Epidermal melanocyte (primary cell): ENCODE data around the gene JAK2.
"Not testable (repeated sequence)": the region's sequence is repeated elsewhere in the genome, so short reads cannot be mapped to it uniquely, and the experiment has no call there.

ENCODE experiments used
- DNase-seq: peaks from one replicate; pipeline ENCODE4 v3.0.0; 2011; ENCODE audit warnings: low spot score; ENCODE audit not compliant: insufficient read length

JAK2 gene

DNA sequence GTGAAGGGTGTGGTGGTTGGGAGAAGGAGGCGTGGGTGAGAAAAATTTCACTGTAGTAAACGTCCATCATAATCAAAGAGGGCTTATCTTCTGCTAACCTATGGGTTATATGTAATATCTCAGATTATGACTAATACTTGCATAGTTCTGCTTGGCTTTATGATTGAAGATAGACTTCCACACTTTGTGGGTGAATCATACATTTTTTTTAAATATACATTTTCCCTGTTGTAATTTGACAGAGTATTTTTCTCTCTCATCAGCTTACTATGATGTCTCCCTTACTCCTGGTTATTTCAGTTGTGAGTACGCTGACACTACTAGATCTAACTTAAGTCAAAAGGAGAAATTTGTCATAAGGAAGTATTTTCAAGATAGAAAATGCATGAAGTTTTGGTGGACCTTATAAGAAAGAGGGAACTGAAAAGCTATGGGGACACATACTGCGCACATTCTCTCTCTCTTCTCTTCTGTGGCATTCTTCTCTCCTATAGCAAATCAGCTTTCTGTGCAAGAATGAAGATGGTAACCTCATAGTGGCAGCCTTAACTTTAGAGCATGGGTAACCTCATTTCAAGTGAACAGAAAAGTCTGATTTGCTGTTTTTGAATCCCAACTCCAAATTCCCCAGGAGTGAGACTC lies 4.9 kb upstream of the JAK2 start:
- no peak for DNase-seq

DNA sequence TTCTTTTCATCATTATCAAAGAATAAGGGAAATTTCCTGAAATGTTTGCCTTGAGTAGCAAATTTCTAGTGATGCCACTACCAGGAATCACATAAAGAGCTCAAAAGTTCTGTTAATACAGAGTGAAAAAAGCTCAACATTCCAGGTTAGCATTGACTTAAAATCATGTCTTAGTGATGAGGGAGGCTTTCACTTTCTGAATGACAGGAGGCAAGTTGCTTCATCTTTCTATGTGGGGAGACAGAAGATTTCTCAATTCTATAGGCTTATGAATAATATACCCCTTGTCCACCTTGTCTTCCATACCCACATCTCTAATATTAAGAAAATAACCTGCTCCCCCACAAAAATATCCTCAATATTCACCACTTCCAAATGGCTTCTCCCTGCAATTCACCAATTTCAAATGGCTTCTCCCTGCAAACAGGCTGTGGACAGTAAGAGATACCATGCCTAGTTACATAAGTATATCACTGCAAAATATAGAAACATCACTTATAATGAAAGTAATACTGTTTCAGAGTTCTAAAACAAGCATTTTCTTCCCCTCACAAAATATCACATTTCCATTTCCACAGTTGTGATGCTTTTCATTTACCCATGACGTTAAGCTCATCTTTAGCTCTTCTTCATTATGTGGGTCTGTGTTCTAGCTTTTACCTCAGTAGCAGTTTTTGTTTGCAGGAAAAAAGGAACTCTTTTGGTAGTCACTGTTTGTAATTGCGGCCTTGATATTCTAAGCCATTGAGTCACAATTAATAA lies 2.2 kb upstream of the JAK2 start:
- no peak for DNase-seq

DNA sequence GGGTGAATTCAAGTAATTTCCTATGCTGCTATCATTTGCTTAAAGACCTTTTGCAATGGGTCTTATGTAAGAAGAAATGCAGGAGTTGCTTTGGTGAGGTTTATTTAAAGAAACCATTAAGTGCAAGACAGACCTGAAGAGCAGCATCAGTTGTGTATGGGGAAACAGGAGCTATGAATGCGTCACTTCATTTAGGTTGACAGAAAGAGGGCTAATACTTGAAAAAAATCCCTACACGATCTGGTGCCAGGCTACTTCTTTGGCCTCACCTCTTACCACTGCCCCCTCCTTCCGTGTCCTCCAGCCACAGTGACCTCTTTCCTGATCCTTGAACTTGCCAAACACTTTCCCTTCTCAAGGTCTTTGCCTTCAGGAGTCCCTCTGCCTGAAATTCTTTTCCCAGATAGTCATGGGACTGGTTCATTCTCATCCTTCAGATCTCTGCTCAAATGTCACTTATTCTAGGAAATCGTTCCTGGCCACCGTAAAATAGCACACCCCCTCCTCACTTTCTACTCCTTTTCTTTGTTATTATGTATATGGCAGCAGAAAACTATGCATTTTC lies 1.4 kb upstream of the JAK2 start:
- DNase-seq, result no peak

DNA sequence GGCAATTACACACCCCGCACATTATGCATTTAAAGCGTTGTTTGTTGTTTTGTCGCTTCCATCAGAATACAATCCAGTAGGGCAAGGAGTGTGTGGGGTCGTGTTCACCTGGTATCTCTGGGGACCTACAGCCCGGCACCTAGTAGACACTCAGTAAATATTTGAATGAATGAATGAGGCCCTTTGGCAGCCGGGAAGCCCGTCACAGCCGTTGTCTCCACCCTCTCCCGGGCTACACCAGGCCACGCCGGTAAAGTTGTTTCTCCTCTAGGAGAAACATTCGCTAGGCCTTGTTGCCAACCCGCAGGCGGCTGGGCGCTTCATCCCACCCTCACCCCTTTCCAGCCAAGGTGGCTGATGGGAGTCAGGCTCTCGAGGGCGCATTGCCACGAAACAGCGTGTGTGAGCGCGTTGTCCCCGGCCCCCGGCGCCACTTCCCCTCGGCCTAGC lies 876 bp upstream of the JAK2 start:
- DNase-seq, result no peak

DNA sequence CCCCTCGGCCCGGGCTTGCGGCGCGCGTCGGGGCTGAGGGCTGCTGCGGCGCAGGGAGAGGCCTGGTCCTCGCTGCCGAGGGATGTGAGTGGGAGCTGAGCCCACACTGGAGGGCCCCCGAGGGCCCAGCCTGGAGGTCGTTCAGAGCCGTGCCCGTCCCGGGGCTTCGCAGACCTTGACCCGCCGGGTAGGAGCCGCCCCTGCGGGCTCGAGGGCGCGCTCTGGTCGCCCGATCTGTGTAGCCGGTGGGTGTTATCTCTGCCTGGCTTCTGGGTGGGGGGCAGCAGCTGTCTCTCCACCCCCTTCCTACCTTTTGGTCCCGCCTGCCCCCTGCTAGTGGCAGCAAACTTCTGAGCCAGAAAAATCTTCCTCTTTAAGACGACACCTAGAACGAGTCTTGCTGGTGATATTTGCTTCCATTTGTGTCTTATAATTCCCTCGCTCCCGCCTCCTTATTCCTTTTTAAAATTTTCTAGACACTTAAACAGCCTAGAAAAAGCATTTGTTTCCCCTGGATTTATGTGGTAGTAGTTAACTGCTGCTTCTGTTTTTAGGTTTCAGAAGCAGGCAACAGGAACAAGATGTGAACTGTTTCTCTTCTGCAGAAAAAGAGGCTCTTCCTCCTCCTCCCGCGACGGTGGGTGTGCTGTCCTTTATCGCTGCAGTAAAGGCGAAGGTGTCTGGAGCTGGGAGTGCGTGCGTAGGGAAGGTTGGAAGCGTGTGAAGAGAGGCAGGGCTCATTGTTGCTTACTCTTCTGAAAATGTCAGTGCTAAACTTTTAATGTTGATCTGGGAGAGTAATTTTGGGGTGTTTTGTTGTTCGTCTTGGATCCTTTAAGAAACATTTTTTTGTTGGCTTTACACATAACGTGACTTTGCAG lies 554 bp downstream of the JAK2 start:
- no peak for DNase-seq

DNA sequence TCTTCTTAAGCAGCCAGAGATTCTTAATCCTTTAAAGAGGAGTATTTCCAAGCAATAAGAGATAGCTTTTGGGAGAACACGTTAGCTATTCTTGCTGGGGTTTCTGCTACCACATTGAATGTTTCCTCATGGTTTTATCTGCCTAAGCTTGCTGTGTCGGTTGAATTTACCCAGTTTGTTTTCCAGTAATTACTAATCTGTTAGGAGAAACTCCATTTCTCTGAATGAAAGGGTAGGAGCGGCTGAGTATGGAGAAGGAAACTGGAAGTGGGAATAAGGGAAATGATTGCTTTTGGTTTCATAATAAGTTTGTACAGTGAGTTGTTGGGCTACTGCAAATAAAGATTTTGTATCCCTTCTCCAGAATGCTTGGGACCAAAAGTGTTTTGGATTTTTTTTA lies 1.2 kb downstream of the JAK2 start:
- DNase-seq, result no peak

DNA sequence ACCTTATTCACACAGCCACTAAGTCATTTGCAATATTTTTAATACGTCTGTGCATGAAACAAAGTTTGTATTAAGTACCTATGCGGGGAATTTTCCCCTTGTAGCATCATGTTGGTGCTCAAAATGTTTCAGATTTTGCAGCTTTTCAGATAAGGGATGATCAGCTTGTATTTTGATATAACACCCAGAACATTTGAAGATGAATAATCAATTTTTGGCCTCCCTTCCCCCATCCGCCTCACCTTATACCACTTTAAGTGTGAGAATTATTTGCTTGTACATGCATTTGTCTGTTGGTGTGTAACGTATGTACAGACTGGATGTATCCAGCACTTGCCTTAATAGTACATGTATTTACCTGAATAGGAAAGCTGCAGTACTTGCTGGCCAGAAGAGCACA lies 1.7 kb downstream of the JAK2 start:
- DNase-seq, result no peak

DNA sequence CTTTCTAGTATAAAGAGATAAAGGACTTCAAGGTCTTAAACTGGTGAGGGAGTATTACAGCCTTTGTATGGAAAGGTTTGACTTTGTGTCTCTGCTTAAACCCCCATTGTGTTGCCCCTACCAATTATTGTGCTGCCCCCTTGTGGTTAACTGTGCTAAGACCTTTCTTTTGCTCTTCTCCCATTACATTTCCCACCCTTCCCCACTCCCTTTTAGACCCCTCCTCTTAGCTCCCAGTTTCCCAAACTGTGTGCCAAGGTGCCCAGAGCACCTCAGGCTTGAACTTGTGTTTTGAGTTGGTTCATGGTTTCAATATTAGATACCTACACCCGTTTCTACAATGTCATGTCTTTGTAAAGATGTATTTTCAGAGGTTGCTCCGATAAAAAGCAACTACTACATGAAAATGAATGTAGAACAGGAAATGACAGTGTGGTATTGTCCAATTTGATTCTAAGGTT lies 2.9 kb downstream of the JAK2 start:
- no peak for DNase-seq

DNA sequence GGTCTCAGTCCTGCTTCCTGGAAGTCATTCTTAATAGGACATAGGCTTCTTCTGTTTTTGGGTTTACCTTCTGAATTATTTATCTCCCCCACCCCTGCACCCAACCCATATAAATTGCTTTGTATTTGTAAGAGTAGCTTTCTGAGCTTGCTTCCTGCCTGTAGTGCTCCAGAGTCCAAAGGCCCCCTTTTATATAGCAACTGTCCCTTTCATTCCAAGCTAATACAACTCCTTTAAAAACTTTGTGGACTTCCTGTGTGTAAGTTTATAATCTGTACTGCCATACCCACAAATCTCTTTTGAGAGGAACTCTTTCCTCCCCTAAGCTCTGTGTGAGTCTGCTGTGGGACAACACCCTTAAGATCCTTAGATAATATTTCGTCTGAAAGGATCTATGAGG lies 7.8 kb downstream of the JAK2 start:
- no peak for DNase-seq

DNA sequence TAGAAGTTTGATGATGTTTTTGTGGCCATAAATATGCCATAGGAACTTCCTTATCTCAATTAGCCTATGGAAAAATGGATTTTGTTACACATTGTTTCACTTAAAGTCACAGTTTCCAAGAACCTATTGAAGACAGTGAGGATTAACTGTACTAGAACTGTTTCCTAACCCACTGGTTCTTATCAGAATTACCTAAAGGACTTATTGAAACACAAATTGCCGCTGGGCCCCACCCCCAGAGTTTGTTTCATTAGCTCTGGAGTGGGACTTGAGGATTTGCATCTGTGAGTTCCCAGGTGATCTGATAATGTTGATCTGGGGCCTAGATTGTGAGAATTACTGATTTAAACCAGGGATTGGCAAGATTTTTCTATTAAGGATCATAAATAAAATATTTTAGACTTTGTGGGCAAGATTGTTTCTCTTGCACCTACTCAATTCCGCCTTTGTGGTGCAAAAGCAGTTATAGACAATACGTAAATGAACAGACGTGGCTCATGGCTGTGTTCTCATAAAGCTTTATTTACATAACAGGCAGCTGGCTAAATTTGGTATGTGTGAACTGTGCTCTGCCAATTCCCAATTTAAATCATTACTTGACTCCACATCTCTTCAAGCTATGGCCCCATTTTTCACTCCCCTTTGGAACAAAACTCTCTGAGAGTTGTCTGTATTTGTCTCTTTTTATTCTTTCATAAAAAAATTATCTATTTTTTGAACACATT lies 9.3 kb downstream of the JAK2 start:
- no peak for DNase-seq

DNA sequence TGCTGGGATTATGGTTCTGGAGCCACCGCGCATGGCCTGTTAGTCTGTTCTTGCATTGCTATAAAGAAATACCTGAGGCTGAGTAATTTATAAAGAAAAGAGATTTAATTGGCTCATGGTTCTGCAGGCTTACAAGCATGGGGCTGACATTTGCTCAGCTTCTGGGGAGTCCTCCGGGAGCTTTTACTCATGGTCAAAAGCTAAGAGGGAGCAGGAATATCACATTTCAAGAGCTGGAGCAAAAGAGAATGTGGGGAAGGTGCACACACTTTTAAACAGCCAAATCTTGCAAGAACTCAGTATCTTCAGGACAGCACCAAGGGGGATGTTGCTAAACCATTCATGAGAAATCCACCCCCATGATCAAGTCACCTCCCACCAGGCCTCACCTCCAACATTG lies 12.1 kb downstream of the JAK2 start:
- no peak for DNase-seq

DNA sequence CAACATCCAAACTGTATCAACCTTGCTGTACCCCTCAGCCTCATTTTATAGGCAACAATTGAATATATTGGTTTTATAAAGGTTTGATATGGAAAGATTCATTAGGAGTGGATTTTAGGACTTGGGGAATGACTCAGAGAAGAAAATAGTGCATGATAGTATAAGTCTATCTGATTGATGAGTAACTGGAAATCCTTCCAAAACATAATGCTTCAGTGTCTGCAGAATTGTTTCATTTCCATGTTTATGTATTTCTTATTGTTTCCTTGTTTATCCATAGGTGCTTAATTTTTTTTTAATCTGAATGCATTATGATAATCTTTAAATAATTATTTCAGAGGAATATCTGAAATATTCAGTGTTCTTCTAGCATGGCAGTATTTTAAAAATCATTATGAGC lies 12.6 kb downstream of the JAK2 start:
- no peak for DNase-seq

DNA sequence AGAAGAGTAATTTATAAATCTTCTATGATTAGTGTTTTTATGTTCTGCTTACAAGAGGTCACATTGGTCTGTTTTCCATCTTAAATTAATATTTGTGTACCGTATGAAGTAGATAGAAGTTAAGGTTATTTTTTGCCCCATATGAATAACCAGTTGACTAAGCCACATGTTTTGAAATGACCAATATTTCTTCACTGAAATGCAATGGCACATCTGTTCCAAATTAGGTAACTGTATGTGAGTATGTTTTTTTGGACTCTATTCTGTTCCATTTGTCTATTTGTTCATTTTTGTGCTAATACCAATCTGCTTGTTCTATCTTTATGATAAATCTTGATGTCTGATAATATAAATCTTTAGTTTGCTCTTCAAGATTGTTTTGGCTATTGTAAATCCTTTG lies 17.7 kb downstream of the JAK2 start:
- DNase-seq, result no peak

DNA sequence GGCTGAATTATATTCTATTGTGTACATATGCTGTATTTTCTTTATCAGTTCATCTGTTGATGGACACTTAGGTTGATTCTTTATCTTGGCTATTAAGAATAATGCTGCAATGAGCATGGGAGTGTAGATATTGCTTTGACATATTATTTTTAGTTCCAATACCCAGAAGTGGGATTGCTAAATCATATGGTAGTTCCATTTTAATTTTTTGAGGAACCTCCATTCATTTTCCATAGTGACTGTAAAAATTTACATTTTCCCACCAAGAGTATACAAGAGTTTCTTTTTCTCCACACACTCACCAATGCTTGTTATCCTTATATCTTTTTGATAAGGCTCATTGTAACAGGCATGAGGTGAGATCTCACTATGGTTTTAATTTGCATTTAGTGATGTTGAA lies 19.4 kb downstream of the JAK2 start:
- DNase-seq, result no peak

DNA sequence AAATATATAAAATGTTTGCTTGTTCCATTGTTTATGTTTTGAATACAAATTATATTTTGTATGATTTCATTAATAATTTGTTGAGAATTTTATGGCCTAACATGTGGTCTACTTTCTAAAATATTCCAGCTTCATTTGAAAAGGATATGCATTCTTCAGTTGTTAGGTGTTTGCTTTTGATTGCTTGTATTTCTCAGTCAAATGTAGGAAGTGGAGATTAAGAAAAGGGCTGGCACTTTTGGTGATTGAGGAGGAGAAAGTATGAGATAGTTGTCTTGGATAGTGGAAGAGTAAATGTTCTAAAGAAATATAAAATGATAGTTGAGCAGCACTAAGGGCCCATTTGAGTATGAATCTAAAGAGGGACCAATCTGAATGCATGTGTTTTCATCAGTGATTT lies 23.1 kb downstream of the JAK2 start:
- DNase-seq, result no peak

DNA sequence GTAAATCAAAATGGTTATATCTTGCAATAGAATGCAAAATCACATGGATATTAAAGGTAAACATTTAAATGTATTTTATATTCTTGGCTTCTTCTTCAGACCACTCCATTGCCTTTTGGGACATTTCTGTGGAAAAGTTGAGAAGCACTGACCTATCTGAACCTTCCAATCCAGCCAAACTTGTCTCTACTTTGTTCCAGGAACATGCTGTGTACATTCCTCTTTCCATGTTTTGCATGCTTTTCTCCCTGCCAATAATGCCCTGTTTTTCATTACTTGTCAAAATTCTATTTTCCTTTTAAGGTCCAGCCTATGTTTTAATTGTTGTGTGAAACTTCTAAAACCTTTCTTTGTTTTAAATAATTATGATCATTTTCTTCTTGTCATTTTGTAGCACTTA lies 28.3 kb downstream of the JAK2 start:
- no peak for DNase-seq

DNA sequence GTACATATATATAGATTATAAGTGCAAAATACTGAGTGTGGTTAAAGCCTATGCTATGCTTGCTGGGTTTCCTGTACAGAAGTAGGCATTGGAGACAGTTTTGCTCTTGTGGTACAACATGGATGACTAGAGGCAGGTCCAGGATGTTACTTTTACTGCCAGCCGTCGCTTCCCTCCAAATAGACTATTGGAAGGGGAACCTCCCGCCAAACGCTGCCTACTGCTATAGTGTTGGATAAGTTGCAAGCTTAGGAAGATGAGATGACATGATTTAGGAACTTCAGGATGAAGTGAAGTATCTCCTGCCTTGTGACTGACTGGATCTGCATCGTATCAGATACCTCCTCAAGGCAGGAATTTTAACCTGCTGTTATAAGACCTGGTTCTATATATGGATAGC lies 30.9 kb downstream of the JAK2 start:
- no peak for DNase-seq

DNA sequence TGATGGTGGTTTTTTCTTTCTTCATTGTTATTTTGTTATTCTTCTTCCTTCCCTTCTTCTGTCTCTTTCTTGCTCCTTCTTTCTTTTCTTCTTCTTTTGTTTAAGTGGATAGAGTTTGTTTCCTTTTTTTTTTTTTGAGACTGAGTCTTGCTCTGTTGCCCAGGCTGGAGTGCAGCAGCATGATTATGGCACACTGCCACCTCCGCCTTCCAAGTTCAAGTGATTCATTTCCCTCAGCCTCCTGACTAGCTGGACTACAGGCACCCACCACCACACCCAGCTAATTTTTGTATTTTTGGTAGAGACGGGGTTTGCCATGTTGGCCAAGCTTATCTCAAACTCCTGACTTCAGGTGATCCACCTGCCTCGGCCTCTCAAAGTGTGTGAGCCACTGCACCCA lies 40.3 kb downstream of the JAK2 start:
- DNase-seq, result no peak

DNA sequence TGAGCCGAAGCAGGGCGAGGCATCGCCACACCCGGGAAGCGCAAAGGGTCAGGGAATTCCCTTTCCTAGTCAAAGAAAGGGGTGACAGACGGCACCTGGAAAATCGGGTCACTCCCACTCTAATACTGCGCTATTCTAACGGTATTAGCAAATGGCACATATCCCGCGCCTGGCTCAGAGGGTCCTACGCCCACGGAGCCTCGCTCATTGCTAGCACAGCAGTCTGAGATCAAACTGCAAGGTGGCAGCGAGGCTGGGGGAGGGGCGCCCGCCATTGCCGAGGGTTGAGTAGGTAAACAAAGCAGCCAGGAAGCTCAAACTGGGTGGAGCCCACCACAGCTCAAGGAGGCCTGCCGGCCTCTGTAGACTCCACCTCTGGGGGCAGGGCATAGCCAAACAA lies 46.9 kb downstream of the JAK2 start:
- not testable (repeated sequence) for DNase-seq

DNA sequence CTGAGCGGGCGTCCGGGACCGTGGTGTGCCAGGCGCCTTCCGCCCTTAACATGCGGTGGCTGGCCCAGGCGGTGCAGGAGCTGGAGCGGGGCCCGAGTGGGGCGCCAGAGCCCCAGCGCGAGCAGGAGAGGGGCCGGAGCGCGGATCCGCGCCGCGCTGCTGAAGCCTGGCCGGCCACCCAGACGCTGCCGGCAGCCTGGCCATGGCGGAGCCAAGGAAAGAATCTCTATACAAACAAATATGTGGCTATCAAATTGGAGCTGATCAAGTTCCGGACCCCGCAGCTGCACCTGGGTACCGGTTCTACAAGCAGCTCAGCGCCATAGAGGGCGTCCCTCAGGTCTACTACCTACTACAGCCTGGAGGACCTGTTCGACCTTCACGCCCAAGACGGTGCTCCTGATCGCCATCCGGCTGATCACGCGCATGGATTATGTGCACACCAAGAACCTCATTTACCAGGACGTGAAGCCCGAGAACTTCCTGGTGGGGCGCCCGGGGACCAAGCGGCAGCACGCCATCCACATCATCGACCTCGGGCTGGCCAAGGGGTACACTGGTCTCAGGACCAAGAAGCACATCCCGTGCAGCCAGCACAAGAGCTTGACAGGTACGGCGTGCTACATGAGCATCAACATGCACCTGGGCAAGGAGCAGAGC lies 55.8 kb downstream of the JAK2 start:
- no peak for DNase-seq
